Renal cortex interstitium (tissue), 11 donors: Measurements from ENCODE around the gene DHX15. TPM values are rescaled to one million over a fixed set of nuclear protein-coding genes. Genes with fewer than 3 reads are reported as not detected.
A peak's percentile ranks its signal among the peaks of the same experiment; 100 is the strongest.

Source experiments
- DNase-seq, 11 donors: peaks; one replicate each; pipeline ENCODE4 v3.0.0-alpha.2; 2013; ENCODE audit warnings: low read depth in 9 of 11, low spot score in 4 of 11; ENCODE audit errors: extremely low read depth in 1 of 11
- polyA plus RNA-seq, 3 donors: library from polyadenylated mRNA; unstranded; fragments of 120-200 nt; gene quantifications; one replicate each; pipeline ENCODE4 v1.2.1, GENCODE V29; 2013; ENCODE audit not compliant: insufficient read length in 3 of 3

The DHX15 gene
- polyA plus RNA-seq, 3 donors = 225 to 259 (median 251) TPM

DNA sequence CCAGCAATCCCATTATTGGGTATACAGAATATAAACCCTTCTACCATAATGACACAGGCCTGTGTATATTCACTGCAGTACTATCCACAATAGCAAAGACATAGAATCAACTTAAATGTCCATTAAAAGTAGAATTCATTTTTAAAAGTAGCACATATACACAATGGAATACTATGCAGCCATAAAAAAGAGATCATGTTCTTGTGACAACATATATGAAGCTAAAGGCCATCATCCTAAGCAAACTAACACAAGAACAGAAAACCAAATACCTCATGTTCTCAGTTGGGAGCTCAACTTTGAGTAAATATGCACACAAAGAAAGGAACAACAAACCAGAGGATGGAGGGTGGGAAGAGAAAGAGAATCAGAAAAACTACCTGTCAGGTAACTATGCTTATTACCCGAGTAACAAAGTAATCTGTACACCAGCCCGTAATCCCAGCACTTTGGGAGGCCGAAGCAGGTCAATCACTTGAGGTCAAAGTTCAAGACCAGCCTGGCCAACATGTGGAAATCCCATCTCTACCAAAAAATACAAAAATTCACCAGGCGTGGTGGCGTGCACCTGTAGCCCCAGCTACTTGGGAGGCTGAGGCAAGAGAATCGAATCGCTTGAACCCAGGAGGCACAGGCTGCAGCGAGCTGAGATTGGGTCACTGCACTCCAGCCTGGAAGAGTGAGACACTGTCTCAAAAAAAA, 22.8 kb downstream of the DHX15 start:
- DNase-seq = no peak

DNA sequence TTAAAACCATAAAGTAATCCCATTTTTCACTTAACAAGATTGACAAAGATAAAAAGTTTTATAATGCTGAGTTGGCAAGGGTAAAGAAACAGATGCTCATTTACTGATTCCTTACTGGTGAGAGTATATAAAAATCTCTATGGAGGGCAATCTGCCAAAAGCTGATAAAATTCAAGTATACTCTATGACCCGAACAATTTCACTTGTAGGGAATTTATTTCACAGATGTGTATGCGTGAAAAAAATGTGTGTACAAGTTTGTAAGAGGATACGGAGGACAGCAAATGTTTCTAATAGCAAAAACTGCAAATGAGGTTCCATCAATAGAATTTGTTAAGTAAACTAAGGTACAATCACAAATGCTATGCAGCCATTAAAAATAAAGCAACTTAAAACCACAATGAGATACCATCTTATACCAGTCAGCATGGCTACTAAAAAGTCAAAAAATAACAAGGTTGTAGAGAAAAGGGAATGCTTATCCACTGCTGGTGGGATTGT, 23.4 kb downstream of the DHX15 start:
- no peak for DNase-seq

DNA sequence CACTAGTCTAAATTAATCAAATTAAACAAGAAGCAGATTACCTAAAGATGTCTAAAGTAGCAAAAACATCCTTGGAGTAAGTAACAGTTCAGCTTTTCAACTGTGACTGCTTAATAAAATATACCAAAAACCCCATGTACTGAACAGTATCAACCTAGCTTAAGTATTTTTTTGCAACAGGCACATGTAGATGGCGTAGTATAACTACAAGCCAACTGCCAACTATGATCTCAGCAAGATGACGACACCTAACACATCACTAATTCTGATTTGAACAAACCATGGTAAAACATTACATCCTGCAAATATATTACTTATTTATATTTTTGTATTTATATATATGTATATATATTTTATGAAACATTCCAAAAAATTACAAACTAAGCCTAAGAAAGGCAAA, 24.5 kb downstream of the DHX15 start:
- DNase-seq = no peak

DNA sequence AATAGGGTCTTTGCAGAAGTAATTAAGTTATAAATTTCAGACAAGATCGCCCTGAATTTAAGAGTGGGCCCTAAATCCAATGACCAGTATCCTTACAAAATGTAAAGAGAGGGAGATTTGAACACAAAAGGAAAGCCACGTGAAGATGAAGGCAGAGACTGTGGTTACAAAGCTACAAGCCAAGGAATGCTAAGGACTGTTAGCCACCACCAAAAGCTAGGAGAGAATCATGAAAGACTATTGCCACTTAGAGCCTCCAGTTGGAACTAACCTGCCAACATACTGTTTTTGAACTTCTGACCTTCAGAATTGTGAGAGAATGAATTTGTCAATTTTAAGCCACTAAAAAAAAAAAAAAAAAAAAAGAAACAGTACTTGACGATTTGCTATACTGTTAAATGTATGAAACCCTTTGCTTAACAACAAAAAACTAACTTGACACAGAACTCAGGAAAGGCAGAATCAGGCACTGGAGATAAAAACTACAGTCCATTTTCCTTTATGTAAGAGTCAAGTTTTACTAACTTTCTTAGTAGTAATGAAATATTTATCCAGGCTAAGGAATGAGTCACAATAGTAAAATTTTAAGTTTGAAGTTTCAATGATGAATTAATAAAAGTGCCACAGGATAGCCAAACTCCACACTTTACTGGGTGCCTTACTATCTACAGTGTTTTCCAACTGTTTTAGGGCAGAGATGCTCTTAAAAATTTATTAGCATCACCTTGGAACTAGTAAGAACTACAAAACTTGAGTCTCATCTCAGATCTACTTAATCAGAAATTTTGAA, 25.1 kb downstream of the DHX15 start:
- no peak for DNase-seq

DNA sequence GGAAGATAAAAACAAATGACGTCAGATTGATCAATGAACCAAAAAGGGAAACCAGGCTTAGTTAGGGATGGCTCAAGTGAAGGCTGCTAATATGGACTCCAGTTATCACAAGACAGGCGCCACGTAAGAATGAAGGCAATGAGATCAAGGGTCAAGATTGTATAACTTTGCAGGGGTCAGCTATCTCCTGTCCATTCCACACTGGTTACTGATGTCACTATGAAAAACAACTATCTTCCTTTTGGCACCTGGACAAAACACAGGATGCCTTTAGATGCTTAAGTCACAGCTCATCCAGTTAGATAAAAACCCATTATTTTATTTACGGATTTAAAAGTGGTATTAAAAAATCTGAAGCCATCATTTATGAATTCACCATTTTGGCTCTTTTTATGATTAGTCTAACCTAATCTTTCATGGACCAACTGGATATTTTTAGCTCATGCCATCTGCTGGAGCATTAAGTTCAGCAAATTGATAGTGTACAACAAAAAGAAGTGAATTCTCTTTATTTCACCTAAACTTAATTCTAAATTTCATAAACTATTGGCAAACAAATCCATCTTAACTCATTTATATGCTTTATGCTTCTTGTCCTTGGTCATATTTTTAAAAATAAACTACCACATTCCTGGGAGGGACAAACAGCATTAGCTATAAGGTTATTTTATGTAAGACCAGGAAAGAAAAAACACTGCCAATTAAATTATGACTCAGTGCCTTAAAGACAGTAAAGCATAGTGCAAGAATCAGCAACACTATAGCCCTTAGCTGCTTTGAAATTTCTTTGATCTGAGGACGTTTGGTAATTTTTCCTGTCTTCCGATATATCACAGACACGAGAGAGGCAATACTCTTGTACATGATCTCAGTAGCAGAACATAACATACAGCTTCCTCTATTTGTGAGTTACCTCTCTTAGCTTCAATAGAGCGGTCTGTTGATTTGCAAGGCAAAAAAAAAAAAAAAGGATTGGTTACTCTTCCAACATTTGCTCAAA, 27.0 kb downstream of the DHX15 start:
- DNase-seq = no peak

DNA sequence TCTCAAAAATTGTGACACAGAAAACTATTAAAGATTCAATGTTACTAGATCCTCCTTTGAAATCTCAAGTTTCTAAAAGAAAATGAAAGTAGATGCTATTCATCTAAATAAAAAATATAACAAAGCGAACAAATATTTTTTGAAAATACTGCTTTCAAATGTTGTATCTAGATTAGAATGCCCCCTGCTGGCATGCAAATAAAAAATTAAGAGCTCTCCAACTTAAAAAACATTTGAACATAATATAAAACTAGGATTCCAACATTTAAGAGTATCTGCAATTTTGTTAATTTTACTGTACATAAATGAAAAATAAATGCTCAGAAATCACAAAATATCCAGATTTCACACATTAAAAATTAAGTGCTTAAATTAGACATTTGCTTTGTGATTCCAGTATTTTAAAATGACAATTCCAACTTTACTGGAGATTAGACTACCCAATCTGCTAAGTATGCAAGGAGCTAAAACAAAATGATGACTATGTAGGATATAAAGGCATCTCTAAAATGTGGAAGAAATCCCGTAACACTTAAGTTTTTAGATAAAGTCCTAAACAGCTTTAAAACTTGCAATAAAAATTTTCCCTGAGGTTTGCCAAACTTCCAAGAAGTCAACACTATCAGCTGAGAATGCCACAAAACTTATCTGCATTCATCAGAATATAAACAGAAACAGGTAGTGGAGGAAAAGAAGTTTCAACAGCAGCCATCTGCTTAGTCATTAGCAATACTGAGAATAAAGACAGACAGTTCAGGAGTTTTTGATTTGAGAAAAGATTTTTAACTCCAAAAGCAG, 32.7 kb downstream of the DHX15 start:
- DNase-seq = no peak

DNA sequence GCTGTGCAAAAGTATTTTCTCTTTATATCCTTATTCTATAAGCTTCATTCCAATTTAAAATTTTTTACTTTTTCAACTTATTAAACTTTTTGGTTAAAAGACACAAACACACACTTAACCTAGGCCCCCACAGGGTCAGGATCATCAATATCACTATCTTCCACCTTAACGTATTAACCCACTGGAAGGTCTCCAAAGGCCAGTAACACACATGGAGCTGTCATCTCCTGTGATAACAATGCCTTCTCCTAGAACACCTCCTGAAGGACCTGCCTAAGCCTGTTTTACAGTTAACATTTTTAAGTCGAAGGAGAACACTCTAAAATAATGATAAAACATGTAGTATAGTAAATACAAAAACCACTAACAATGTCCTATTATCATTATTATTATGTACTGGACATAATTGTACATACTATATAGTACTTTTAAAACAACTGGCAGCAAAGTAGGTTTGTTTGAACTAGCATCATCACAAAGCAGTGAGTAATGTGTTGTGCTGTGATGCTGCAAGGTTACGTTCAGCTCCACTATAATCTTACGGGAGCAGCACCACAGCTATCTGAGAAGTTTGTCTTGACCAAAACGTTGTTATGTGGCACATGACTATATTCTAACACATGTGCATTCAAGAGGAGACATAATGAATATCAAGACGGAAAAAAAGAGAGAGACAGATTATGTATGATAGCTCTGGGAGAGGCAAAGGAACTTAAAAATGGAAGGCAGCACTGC, 33.7 kb downstream of the DHX15 start:
- DNase-seq = no peak

DNA sequence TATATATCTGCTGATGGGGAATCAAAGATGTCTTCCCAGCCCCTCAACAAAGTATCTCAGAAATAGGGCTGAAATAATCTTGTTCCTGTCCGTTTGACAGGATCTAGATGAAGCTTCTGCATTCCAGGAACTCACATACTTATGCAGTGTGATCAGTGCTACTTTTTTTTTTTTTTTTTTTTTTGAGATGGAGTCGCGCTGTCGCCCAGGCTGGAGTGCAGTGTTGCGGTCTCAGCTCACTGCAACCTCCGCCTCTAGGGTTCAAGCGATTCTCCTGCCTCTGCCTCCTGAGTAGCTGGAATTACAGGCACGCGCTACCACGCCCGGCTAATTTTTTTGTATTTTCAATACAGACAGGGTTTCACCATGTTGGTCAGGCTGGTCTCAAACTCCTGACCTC, 36.4 kb downstream of the DHX15 start:
- DNase-seq = no peak

DNA sequence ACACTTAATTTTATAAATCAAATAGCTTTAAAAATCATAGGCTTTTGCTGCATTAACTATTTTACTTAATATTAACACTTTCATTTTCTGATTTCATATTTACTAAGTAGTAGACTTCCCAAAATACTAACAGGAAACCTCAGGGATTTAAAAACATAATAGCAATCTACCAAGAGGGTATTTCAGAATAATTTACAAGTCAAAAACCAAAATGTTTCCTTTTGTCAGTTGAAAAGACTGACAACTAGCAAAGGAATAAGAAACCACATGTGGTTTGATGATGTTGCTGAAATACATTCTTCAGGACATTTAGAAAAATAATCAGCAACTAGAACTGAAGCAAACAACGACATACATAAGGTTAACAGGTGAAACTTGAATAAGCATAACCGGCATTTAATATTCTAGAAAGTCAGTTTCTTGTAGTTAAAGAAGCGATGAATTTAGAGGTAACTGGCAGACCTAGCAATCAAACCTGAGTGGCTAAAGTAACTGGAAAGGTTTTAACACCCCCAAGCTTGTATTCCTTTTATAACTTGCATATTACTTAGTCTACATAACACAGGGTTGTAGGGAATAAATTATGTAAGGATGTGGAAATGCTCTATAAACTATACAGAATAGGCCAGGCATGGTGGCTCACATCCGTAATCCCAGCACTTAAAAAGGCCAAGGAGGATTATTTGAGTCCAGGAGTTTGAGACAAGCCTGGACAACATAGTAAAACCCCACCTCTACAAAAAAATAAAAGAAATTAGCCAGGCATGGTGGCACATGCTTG, 40.0 kb downstream of the DHX15 start:
- DNase-seq = no peak

DNA sequence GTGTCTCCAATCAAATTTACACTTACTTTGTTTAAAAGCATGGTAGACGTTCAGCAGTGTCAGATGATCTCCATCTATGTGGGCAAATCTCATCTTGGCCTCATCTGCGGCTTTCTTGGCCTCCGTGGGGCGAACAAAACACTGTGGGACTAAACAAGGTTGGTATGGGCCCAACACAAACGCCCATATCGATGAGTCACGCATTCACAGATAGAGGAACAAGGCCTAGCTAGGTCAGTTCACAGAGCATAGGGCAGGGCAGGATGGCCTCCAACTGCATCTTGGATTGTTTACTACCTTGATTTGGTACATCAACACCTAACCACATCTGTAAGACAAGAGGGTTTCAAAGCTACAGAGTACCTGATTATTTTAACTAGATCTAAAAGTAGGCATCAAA, 47.3 kb downstream of the DHX15 start:
- no peak for DNase-seq

DNA sequence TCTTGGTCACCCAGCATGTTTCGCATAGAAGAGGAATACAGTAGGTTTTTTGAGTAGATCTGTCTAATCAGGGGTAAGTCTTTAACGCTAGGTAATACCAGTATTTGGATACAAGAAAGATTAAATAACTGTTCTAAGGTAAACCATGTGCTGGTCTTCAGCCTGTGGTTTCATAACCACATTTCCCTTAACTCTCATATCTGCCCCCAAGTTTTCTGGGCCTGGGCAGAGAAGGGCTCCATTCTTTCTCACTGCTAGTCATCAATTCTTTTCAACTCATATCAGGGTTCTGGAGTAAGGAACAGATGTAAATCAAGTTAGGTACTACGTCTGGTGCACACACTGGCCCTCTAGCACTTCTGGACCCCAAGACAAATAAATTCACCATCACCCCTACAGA, 49.0 kb downstream of the DHX15 start:
- no peak for DNase-seq

DNA sequence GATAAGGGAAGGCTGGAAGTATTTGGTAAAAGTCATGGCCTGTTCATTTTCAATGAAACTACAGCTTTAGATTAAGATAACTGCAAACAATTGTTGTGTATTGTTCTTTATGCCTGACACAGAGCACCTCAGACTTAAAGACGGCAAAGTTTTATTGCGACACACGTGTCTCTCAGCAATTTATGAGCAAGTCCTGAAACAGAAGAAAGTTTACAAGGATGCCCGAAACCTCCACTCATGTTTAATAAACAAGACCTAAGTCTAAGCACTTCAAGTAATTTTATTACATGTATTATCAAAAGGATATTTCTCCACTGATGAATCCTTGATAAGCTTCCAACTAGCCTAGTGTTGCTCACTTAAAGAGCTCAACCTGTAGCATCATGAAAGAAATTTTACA, 51.0 kb downstream of the DHX15 start:
- DNase-seq = no peak

DNA sequence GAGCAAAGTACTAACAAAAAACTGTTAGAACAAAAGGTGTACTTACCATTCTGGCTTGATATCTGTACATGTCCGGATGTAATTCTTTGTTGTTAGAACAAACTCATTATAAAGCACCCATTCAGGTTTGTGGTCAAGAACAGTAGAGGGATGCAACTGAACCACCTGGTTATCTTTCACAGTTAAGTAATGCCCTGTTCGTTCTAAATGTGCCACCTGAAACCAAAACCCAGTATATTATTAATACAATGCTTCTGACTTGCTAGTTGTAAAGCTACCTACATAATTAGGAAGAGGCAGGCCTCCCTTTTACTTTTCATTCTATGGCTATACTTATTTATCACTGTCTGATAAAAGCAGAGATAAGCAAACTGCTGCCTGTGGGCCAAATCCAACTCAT, 54.8 kb downstream of the DHX15 start:
- no peak for DNase-seq

DNA sequence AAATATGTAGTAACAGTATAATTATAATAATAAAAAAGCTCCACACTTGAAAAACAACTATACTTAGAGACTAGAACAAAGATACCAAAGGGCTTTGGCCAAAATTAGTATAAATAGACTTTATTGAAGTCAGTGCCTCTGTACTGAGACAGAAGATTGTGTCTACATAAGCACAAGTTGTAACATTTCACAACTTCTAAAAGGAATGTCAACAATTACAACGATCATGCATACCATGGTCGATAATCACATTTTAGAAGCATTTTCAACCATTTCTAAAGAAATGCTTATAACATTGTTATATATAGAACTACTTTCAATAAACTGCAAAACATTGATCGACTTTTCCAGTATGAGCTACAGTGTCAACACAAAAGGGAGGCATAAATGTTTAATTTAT, 57.0 kb downstream of the DHX15 start:
- DNase-seq = no peak

DNA sequence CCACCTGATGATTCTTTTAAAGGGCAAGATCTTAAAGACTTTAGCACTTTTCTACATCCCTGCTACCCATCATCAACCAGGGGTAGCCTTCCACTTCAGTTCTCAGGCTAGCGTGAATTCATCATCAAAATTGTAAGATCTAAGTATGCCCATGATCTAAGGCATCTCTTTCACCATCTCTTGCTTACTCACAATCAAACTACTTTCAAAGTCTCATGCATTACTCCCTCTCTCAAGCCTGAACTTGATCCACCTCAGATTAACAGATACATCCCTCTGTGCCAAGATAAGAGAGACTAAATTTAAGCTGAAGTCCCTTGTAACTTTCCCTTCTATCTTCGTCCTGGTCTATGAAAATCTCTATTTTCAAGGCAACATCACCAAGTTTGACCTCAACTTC, 62.8 kb downstream of the DHX15 start:
- no peak for DNase-seq

DNA sequence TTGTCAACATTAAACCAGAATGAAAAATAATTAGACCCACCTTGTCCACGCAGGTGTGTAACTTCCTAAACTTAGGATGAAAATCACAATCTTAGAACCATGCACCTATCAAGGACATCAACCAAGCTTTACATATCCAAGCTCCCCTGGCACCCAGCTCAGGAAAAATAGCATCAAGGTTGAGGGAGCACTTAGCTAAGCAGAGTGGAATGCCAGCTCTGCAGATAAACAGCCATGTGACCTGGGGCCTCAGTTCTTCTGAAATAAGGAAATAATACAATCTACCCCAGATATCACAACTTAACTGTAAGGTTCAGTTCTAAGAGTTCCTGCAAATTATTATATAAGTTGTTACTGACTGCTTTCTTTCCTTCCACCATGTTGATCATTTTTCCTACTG, 64.7 kb downstream of the DHX15 start:
- peak in 2 of 11 donors; percentile 8 to 12 for DNase-seq

DNA sequence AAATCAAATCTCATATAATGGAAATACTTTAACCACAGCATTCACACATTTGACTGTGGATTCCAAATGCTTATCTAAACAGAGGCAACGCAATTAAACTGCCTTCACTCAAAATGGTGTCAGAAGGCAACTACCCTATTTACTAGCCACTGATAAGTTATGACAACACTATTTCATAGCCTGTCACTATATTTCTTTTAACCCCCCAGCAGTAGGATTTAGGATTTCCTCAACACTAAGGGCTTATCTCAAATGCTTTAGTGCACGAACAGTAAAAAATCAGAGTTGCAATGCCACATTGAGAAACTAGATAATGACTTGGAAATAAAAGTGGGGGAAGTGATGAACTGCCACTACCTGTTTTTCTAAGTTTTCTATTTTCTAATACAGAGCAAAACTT, 66.7 kb downstream of the DHX15 start:
- no peak for DNase-seq
